HTR-8/SVneo (cell line): Measurements from ENCODE around the gene SFTPB.
"Not testable (repeated sequence)": the region's sequence is repeated elsewhere in the genome, so short reads cannot be mapped to it uniquely, and the experiment has no call there.

ENCODE experiments used
- DNase-seq: peaks from one replicate; pipeline ENCODE4 v3.0.0; 2011; ENCODE audit warnings: low spot score, mixed read lengths; ENCODE audit not compliant: insufficient read length
- FAIRE-seq: peaks from 2 replicates; lab custom pipeline; 2011; peaks lifted over from hg19 to GRCh38; lab: Jason Lieb, UNC

SFTPB gene

GRCh38 chr2:85621338-85621737, 46.7 kb downstream of the SFTPB start:
- FAIRE-seq, result no peak

DNA sequence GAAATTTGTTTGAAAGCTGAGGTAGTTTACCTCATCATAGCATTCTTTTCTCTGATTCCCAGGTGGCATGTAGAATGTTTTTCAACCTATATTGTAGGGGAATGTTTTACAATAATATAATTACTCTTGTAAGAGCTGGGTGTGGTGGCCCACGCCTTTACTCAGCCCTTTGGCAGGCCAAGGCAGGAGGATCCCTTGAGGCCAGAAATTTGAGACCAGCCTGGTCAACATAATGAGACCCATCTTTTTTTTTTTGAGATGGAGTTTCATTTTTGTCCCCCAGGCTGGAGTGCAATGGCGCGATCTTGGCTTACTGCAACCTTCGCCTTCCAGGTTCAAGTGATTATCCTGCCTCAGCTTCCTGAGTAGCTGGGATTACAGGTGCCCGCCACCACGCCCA, 48.4 kb downstream of the SFTPB start:
- no peak for DNase-seq
- no peak for FAIRE-seq

More at GRCh38 chr2:85621338-85621737, 46.7 kb downstream of the SFTPB start:
- no peak for DNase-seq

- not testable (repeated sequence) for DNase-seq, FAIRE-seq
Measured at GRCh38 chr2:85617723-85618122, 50.3 kb downstream of the SFTPB start.

- DNase-seq, result no peak
- no peak for FAIRE-seq
Measured at GRCh38 chr2:85615413-85615728, 52.6 kb downstream of the SFTPB start.

DNA sequence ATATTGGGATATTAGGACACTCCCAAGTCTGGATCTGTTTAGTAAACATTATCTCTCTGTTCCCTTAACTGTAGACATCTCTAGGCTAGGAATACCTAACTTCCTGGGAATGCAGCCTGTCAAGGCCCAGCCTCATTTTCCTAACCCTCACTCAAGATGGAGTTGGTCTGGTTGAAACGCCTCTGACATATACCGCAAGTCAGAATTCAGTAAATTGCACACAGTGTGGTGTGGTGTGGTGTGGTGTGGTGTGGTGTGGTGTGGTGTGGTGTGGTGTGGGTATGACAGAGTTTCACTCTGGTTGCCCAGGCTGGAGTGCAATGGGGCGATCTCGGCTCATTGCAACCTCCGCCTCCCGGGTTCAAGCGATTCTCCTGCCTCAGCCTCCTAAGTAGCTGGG, 53.2 kb downstream of the SFTPB start:
- not testable (repeated sequence) for DNase-seq, FAIRE-seq

DNA sequence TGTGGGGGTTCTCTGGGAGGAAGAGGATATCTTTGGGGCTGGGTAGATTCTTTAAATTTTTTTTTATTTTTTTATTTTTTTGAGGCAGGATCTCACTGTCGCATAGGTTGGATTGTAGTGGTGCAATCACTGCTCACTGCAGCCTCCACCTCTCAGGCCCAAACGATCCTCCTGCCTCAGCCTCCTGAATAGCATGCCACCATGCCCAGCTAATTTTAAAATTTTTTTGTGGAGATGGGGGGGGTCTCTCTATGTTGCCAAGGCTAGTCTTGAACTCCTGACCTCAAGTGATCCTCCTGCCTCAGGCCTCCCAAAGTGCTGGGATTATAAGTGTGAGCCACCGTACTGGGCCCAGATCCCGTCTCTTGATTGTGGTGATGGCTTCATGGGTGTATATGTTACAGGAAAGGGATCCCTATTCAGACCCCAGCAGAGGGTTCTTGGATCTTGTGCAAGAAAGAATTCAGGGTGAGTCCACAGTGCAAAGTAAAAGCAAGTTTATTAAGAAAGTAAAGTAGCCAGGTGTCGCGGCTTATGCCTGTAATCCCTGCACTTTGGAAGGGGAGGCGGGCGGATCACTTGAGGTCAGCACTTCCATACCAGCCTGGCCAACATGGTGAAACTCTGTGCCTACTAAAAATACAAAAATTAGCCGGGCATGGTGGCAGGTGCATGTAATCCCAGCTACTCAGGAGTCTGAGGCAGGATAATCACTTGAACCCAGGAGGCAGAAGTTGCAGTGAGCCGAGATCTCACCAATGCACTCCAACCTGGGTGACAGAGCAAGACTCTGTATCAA, 54.1 kb downstream of the SFTPB start:
- no peak for DNase-seq
- no peak for FAIRE-seq

DNA sequence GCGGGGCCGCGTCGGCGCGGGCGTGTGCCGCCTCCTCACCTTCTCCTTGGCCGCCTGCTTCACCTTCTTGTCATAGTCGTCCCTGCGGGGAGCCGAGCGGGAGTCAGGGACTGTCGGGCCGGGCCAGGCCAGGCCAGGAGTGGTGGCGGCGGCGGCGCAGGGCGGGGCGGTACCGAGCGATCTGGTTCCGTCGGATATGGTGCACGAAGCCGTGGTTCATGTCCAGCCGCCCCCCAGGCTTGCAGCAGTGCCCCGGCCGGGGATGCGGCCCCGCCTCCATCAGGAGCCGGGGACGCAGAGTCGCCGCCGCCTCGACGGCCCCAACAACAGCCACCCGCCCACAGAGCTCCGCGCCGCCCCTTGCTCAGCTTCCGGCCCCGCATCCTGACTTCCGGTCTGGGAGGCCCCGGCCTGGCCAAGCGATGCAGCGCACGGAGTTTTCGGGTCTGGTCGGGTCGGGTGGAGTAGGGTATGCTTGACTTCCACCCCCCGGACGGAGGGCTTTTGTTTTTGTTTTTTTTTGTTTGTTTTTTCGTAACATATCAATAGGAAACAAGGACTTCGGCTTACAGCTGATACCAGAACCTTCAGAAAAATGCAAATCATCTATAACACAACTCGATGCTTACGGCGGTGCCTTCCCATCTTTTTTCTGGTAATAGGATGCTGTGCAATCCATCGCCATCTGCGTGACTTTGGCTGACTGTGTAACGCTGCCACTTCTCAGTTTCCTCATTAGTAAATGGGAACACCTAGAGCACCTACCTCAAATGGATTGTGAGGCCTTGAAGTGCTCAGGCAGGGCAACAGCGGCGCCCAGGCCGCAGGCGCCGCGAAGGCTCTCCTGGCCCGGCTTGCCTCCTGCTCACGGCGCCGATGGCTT, 56.1 kb downstream of the SFTPB start, which contains the start of gene C2orf68:
TSS of gene C2orf68 (minus strand) at position 362 of the 883 bp plus-strand sequence. CDS start at position 280, 82 bp downstream.
- DNase-seq (peak; percentile 95), FAIRE-seq (peak; percentile 49)

DNA sequence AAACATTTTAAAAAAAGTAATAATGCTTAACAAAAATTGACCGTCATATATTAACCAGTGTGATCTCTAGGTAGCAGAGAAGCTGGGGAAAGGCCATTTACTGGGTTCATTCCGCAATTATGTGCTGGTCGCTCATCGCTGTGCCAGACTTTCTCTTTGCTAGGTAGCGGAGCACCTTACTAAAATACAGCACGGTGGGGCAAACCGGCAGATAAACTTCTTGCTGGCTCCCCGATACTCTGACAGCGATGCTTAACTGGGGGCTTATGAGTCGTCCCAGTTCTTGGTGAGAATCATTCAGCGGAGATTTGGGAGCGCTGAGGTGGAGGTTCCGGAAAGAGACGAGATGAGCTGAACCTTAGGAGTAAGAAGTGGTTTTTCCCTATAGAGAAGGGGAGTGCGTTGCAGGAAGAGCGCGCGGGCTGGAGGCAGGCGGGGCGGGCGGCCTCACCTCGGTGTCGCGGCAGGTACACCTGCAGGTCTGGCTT, 56.7 kb downstream of the SFTPB start:
- FAIRE-seq (no peak), DNase-seq (no peak)
